Measurements from ENCODE around the gene ITGA1. TPM values are rescaled to one million over a fixed set of nuclear protein-coding genes. Genes with fewer than 3 reads are reported as not detected.

ITGA1 gene
- total and polyA plus RNA-seq, 2 of the 13 experiments (the other 11 are each of a cell fraction or from before 2014, with no cell fraction given), result 23.1 to 28.6 TPM

GRCh38 chr5:52787600-52788504 is at the start of gene ITGA1, which contains the start of gene PELO (continued):
- TF ChIP-seq ZBTB44 (CRISPR knock-in tag; IDR thresholded peaks at IDR 0.05) (peak; percentile 77; the same call in 1 of the 2 replicates), EED (CRISPR knock-in tag; IDR thresholded peaks at IDR 0.05) (peak; percentile 86; the same call in 1 of the 2 replicates), MIER2 (CRISPR knock-in tag; IDR thresholded peaks at IDR 0.05) (no peak), ZNF280D (CRISPR knock-in tag; IDR thresholded peaks at IDR 0.05) (peak; percentile 81), CEBPZ (IDR thresholded peaks at IDR 0.05; ENCODE audit: low read length) (no peak), KDM2A (CRISPR knock-in tag; IDR thresholded peaks at IDR 0.05; ENCODE audit: borderline replicate concordance, low read depth) (peak; percentile 82; the same call in 1 of the 2 replicates), NFAT5 (CRISPR knock-in tag; IDR thresholded peaks at IDR 0.05) (no peak), ZNF567 (CRISPR knock-in tag; IDR thresholded peaks at IDR 0.05; ENCODE audit: borderline replicate concordance) (peak; percentile 84; the same call in 1 of the 2 replicates), DNMT3B (CRISPR knock-in tag; conservative IDR thresholded peaks at IDR 0.05) (no peak), HNRNPLL (IDR thresholded peaks at IDR 0.05; ENCODE audit: low read depth, low read length, poor library complexity, severe bottlenecking) (peak; percentile 72), HOMEZ (CRISPR knock-in tag; IDR thresholded peaks at IDR 0.05; ENCODE audit: low read depth) (0 out of 2 replicates have a peak, but pooled peaks have one; percentile 7)

Measured in HepG2 (cell line).